GM12878 (cell line): ENCODE data around the gene DNAJB8. TPM values are rescaled to one million over a fixed set of nuclear protein-coding genes. Genes with fewer than 3 reads are reported as not detected.

Source experiments
- ATAC-seq: fragments of 200-7000 bp; cut with Tn5 transposase; 3 replicates; pipeline ENCODE4 v1.9.1; 2020; ENCODE audit warnings: mild to moderate bottlenecking, moderate library complexity
- BruUV-seq: library from RNA; stranded (reverse); fragments of 400-500 nt; replicated peaks from 2 replicates; lab custom pipeline; 2021; lab: Mats Ljungman, UMichigan
- CTCF ChIA-PET: fragments of 300-600 bp; sonication (Branson Sonifier 250); formaldehyde crosslinking; extraction: SDS; loops from one replicate; lab custom pipeline; 2021; ENCODE audit warnings: inconsistent platforms; lab: Yijun Ruan, JAX
- POLR2A ChIA-PET: fragments of 350-600 bp; formaldehyde crosslinking; extraction: SDS; loops from one replicate; lab custom pipeline; 2021; ENCODE audit warnings: inconsistent platforms; lab: Charles Lee
- RAD21 ChIA-PET: fragments of 300-600 bp; sonication (Branson Sonifier 250); formaldehyde crosslinking; loops from one replicate; lab custom pipeline; 2023; ENCODE audit warnings: antibody characterized with exemption; ENCODE audit not compliant: unreplicated experiment; lab: Charles Lee
- SMC1A ChIA-PET: fragments of 300-600 bp; sonication (Branson Sonifier 250); formaldehyde crosslinking; loops from one replicate; lab custom pipeline; 2023; ENCODE audit not compliant: unreplicated experiment, uncharacterized antibody; lab: Charles Lee
- DNase-seq: peaks from one replicate; pipeline ENCODE4 v3.0.0-alpha.2; 2011; ENCODE audit warnings: low read depth, low spot score
- FAIRE-seq: peaks from 3 replicates; lab custom pipeline; 2011; peaks lifted over from hg19 to GRCh38; lab: Jason Lieb, UNC
- H2AFZ ChIP-seq: 2 replicates; pipeline ENCODE4 v1.6.0; 2011; ENCODE audit warnings: low read depth, low read length, control low read depth; ENCODE audit not compliant: control insufficient read depth
- H3K27ac ChIP-seq: 2 replicates; pipeline ENCODE4 v1.5.1; 2011; ENCODE audit warnings: control low read depth; ENCODE audit not compliant: control insufficient read depth, insufficient read depth
- H3K27me3 ChIP-seq, 2 experiments: replicated peaks in 1 of 2; 2 replicates each; pipeline versions ENCODE4 v1.6.0 to v1.6.1; 2011; ENCODE audit warnings: low read length in 1 of 2; ENCODE audit not compliant: control insufficient read depth in 2 of 2, insufficient read depth in 2 of 2
- H3K36me3 ChIP-seq, 2 experiments: 2 replicates each; pipeline ENCODE4 v1.5.1; 2011; ENCODE audit warnings: low read length in 1 of 2; ENCODE audit not compliant: control insufficient read depth in 2 of 2, insufficient read depth in 2 of 2
- H3K4me1 ChIP-seq: 2 replicates; pipeline ENCODE4 v1.6.1; 2011; ENCODE audit warnings: mild to moderate bottlenecking, low read length, moderate library complexity, mixed read lengths; ENCODE audit not compliant: control insufficient read depth, insufficient read depth
- H3K4me2 ChIP-seq: 2 replicates; pipeline ENCODE4 v1.6.0; 2011; ENCODE audit warnings: control low read depth; ENCODE audit not compliant: control insufficient read depth, insufficient read depth
- H3K4me3 ChIP-seq: fragments of 200-600 bp; sonication (generic); 2 replicates; pipeline ENCODE4 v1.5.1; 2016
- H3K79me2 ChIP-seq: 2 replicates; pipeline ENCODE4 v1.6.0; 2011; ENCODE audit warnings: low read length; ENCODE audit not compliant: control insufficient read depth, insufficient read depth
- H3K9ac ChIP-seq: 2 replicates; pipeline ENCODE4 v1.8.0; 2011; ENCODE audit warnings: low read length, control low read depth, mixed read lengths; ENCODE audit not compliant: control insufficient read depth, insufficient read depth
- H3K9me3 ChIP-seq: replicated peaks from 3 replicates; pipeline ENCODE4 v1.5.1; 2011; ENCODE audit warnings: mild to moderate bottlenecking, low read length; ENCODE audit not compliant: control insufficient read depth, insufficient read depth
- H4K20me1 ChIP-seq: 2 replicates; pipeline ENCODE4 v1.6.0; 2011; ENCODE audit not compliant: control insufficient read depth, insufficient read depth
- ASH2L ChIP-seq: fragments of 300-600, 200-600 bp; sonication (generic); IDR thresholded peaks from 2 replicates; pipeline ENCODE4 v1.6.1; 2017; ENCODE audit warnings: low read depth, mild to moderate bottlenecking, borderline replicate concordance
- BACH1 ChIP-seq: fragments of 450-650 bp; IDR thresholded peaks from 2 replicates; pipeline ENCODE4 v1.6.1; 2017; ENCODE audit warnings: mild to moderate bottlenecking, borderline replicate concordance
- CTCF ChIP-seq, 3 experiments: IDR thresholded peaks in 2 of 3; conservative IDR thresholded peaks in 1 of 3; 2 replicates each; pipeline ENCODE4 v1.5.1; 2011; ENCODE audit warnings: low read depth in 3 of 3, low read length in 3 of 3, mild to moderate bottlenecking in 3 of 3, control low read depth in 2 of 3, moderate library complexity in 2 of 3, inconsistent platforms in 1 of 3, mixed read lengths in 1 of 3; ENCODE audit not compliant: control insufficient read depth in 2 of 3, insufficient read depth in 1 of 3; ENCODE audit errors: extremely low read depth in 1 of 3
- DPF2 ChIP-seq: fragments of 450-650 bp; IDR thresholded peaks from 2 replicates; pipeline ENCODE4 v1.6.1; 2017; ENCODE audit warnings: mild to moderate bottlenecking
- EZH2 ChIP-seq: IDR thresholded peaks from 2 replicates; pipeline ENCODE4 v1.6.1; 2012; ENCODE audit warnings: low read depth, mild to moderate bottlenecking, control low read depth, inconsistent platforms, low read length, borderline replicate concordance; ENCODE audit not compliant: control insufficient read depth
- FOS ChIP-seq: IDR thresholded peaks from 3 replicates; pipeline ENCODE4 v1.6.1; 2011; ENCODE audit warnings: borderline replicate concordance; ENCODE audit not compliant: insufficient read length; ENCODE audit errors: extremely low read depth
- GATAD2B ChIP-seq: fragments of 450-650 bp; conservative IDR thresholded peaks from 2 replicates; pipeline ENCODE4 v1.6.1; 2017; ENCODE audit warnings: low read depth, mild to moderate bottlenecking, moderate library complexity
- IRF4 ChIP-seq: IDR thresholded peaks from 2 replicates; pipeline ENCODE4 v1.6.1; 2011; ENCODE audit warnings: low read depth, low read length
- JUNB ChIP-seq: IDR thresholded peaks from 2 replicates; pipeline ENCODE4 v1.6.1; 2016; ENCODE audit warnings: antibody characterized with exemption, mild to moderate bottlenecking
- JUND ChIP-seq: IDR thresholded peaks from 2 replicates; pipeline ENCODE4 v1.6.1; 2012; ENCODE audit warnings: low read depth, mild to moderate bottlenecking, low read length, improper control_type of control experiment, moderate library complexity
- LARP7 ChIP-seq: fragments of 450-650 bp; IDR thresholded peaks from 2 replicates; pipeline ENCODE4 v1.6.1; 2017; ENCODE audit warnings: mild to moderate bottlenecking
- MEF2A ChIP-seq: IDR thresholded peaks from 2 replicates; pipeline ENCODE4 v1.6.1; 2011; ENCODE audit warnings: low read depth, mild to moderate bottlenecking, low read length, moderate library complexity; ENCODE audit not compliant: insufficient read depth
- MTA3 ChIP-seq: IDR thresholded peaks from 2 replicates; pipeline ENCODE4 v1.6.1; 2012; ENCODE audit warnings: low read length, inconsistent platforms, borderline replicate concordance
- NKRF ChIP-seq: fragments of 450-650 bp; conservative IDR thresholded peaks from 2 replicates; pipeline ENCODE4 v1.6.1; 2017; ENCODE audit warnings: mild to moderate bottlenecking, moderate library complexity
- PAX8 ChIP-seq: fragments of 450-650 bp; IDR thresholded peaks from 2 replicates; pipeline ENCODE4 v1.6.1; 2017; ENCODE audit warnings: mild to moderate bottlenecking, moderate library complexity
- POLR2AphosphoS2 ChIP-seq: IDR thresholded peaks from 2 replicates; pipeline ENCODE4 v1.6.1; 2011; ENCODE audit warnings: low read depth, mild to moderate bottlenecking, low read length, improper control_type of control experiment, moderate library complexity
- ZSCAN29 ChIP-seq: fragments of 450-650 bp; IDR thresholded peaks from 2 replicates; pipeline ENCODE4 v1.6.1; 2017; ENCODE audit warnings: mild to moderate bottlenecking, moderate library complexity
- WGBS: methylation state at CpG from one replicate; pipeline ENCODE4 v1.1.6; 2016; ENCODE audit warnings: low lambda C conversion rate; ENCODE audit not compliant: insufficient replicate concordance, insufficient coverage; ENCODE audit errors: missing lambda C conversion rate; 5-methylcytosine and 5-hydroxymethylcytosine counted together
- in situ Hi-C: fragments of 300-500 bp; cut with MboI; formaldehyde crosslinking; loops from 9 replicates; pipeline ENCODE4 v1.14.3; 2018; ENCODE audit warnings: mixed read lengths
- intact Hi-C: fragments of 100-400 bp; cut with micrococcal nuclease; formaldehyde crosslinking; loops from one replicate; pipeline ENCODE4 v1.14.2; 2022; ENCODE audit not compliant: unreplicated experiment
- polyA plus RNA-seq, 11 experiments: library from polyadenylated mRNA; depleted of rRNA in 4 of 11; unstranded in 6 of 11; stranded (reverse) in 5 of 11; fragments of >200 nt; fragmentation: Nextera tagmentation in 4 of 11; fragmentation: Illumina TruSeq in 1 of 11; extraction: Ambion mirVana in 4 of 11; extraction: Trizol in 1 of 11; gene quantifications; 1 replicate in 1 of 11; 2 replicates in 10 of 11; pipeline versions ENCODE4 v1.2.1 to v1.2.3, GENCODE V29; 2011 to 2016; ENCODE audit warnings: inconsistent platforms in 2 of 11, missing spikeins in 2 of 11, low read depth in 1 of 11
- total RNA-seq, 4 experiments: library from RNA; depleted of rRNA in 3 of 4; stranded (reverse); fragments of >200 nt in 3 of 4; fragmentation: Illumina TruSeq in 1 of 4; extraction: Trizol in 1 of 4; gene quantifications; 2 replicates each; pipeline versions ENCODE4 v1.2.1 to v1.2.3, GENCODE V29; 2013 to 2021
- TF ChIP-seq, protein P1 (sequence below): IDR thresholded peaks from 2 replicates; pipeline ENCODE4 v1.6.1; 2012; ENCODE audit warnings: low read length, inconsistent platforms
- TF ChIP-seq, protein P2 (sequence below): IDR thresholded peaks from 2 replicates; pipeline ENCODE4 v1.6.1; 2012; ENCODE audit warnings: low read depth, low read length, improper control_type of control experiment
- TF ChIP-seq, protein P3 (sequence below): IDR thresholded peaks from 2 replicates; pipeline ENCODE4 v1.6.1; 2012; ENCODE audit warnings: low read depth, low read length, improper control_type of control experiment

The DNAJB8 gene
- total and polyA plus RNA-seq, 10 of the 15 experiments (the other 5 are each of a cell fraction or from before 2014, with no cell fraction given), result not detected

GRCh38 chr3:128462931-128463330, 3.8 kb downstream of the DNAJB8 start:
- RAD21 ChIA-PET, result no interaction called here
- FAIRE-seq (no peak), DNase-seq (no peak), ATAC-seq (no peak)
- Histone ChIP-seq H3K9me3 (no peaks in the 10 kb centered on the region), H4K20me1 (no peaks in the 10 kb centered on the region), H3K4me1 (no peaks in the 10 kb centered on the region), H3K36me3 (no peaks in the 10 kb centered on the region), H3K79me2 (no peaks in the 10 kb centered on the region), H3K4me2 (no peak overlapping the region), H2AFZ (no peak overlapping the region), H3K9ac (no peak overlapping the region), H3K4me3 (no peak overlapping the region), H3K27ac (no peak overlapping the region), H3K27me3 (peaks cover 0 to 3% of the 10 kb centered on the region in 2 experiments; a peak in 2 of 4 replicates)
- in situ Hi-C loops, result no loop called here
- intact Hi-C loops, result no loop called here
- WGBS, result 60% methylated on average over 20 of the region's 20 CpGs
- BruUV-seq, result no TSS peak
- SMC1A ChIA-PET, result no interaction called here
- POLR2A ChIA-PET, result no interaction called here
- CTCF ChIA-PET, result no interaction called here
- TF ChIP-seq NKRF (no peak), ZSCAN29 (no peak), JUND (no peak), DPF2 (no peak), BACH1 (no peak), GATAD2B (no peak), JUNB (no peak), CTCF (IDR thresholded peaks at IDR 0.05 in 2 of 3, conservative IDR thresholded peaks at IDR 0.05 in 1 of 3; ENCODE audit: control insufficient read depth in 2 of 3, extremely low read depth in 1 of 3, insufficient read depth in 1 of 3, low read depth in 3 of 3, low read length in 3 of 3) (no peak), EZH2 (no peak), FOS (no peak), ASH2L (no peak), MEF2A (no peak), IRF4 (no peak), POLR2AphosphoS2 (no peak), LARP7 (no peak), MTA3 (no peak), PAX8 (no peak)
- TF ChIP-seq, protein P1, sequence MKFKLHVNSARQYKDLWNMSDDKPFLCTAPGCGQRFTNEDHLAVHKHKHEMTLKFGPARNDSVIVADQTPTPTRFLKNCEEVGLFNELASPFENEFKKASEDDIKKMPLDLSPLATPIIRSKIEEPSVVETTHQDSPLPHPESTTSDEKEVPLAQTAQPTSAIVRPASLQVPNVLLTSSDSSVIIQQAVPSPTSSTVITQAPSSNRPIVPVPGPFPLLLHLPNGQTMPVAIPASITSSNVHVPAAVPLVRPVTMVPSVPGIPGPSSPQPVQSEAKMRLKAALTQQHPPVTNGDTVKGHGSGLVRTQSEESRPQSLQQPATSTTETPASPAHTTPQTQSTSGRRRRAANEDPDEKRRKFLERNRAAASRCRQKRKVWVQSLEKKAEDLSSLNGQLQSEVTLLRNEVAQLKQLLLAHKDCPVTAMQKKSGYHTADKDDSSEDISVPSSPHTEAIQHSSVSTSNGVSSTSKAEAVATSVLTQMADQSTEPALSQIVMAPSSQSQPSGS, result no peak
- TF ChIP-seq, protein P2, sequence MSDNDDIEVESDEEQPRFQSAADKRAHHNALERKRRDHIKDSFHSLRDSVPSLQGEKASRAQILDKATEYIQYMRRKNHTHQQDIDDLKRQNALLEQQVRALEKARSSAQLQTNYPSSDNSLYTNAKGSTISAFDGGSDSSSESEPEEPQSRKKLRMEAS, result no peak
- TF ChIP-seq, protein P3, sequence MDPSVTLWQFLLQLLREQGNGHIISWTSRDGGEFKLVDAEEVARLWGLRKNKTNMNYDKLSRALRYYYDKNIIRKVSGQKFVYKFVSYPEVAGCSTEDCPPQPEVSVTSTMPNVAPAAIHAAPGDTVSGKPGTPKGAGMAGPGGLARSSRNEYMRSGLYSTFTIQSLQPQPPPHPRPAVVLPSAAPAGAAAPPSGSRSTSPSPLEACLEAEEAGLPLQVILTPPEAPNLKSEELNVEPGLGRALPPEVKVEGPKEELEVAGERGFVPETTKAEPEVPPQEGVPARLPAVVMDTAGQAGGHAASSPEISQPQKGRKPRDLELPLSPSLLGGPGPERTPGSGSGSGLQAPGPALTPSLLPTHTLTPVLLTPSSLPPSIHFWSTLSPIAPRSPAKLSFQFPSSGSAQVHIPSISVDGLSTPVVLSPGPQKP, result no peak
